ENCODE measurements around the gene DNPH1.

DNA sequence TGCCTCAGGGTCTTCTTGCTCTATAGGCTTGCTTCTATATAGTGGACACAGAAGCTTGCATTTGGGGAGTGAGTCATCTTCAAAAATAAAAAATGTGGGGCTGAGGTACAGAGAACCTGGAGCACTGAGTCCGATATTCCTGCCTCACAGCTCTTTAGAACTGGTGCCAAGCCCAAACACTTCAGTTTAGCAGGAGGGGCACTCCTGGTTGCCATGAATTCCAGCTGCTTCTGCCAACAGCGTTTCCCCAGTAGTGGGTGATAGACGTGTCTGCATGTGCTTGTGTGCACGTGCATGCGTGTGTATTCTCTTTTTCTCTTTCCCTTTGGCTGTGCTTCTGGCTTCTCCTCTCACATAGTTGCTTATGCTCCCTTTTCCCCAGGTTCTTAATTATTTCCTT, 11.9 kb downstream of the DNPH1 start:
- TF ChIP-seq POLR2AphosphoS5 (IDR thresholded peaks at IDR 0.05) = no peak
- TF ChIP-seq, protein P1, sequence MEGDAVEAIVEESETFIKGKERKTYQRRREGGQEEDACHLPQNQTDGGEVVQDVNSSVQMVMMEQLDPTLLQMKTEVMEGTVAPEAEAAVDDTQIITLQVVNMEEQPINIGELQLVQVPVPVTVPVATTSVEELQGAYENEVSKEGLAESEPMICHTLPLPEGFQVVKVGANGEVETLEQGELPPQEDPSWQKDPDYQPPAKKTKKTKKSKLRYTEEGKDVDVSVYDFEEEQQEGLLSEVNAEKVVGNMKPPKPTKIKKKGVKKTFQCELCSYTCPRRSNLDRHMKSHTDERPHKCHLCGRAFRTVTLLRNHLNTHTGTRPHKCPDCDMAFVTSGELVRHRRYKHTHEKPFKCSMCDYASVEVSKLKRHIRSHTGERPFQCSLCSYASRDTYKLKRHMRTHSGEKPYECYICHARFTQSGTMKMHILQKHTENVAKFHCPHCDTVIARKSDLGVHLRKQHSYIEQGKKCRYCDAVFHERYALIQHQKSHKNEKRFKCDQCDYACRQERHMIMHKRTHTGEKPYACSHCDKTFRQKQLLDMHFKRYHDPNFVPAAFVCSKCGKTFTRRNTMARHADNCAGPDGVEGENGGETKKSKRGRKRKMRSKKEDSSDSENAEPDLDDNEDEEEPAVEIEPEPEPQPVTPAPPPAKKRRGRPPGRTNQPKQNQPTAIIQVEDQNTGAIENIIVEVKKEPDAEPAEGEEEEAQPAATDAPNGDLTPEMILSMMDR (IDR thresholded peaks at IDR 0.05; ENCODE audit: poor library complexity, severe bottlenecking) = no peak
- TF ChIP-seq TAF1 (IDR thresholded peaks at IDR 0.05; ENCODE audit: low read depth) = no peak
- TF ChIP-seq, protein P2, sequence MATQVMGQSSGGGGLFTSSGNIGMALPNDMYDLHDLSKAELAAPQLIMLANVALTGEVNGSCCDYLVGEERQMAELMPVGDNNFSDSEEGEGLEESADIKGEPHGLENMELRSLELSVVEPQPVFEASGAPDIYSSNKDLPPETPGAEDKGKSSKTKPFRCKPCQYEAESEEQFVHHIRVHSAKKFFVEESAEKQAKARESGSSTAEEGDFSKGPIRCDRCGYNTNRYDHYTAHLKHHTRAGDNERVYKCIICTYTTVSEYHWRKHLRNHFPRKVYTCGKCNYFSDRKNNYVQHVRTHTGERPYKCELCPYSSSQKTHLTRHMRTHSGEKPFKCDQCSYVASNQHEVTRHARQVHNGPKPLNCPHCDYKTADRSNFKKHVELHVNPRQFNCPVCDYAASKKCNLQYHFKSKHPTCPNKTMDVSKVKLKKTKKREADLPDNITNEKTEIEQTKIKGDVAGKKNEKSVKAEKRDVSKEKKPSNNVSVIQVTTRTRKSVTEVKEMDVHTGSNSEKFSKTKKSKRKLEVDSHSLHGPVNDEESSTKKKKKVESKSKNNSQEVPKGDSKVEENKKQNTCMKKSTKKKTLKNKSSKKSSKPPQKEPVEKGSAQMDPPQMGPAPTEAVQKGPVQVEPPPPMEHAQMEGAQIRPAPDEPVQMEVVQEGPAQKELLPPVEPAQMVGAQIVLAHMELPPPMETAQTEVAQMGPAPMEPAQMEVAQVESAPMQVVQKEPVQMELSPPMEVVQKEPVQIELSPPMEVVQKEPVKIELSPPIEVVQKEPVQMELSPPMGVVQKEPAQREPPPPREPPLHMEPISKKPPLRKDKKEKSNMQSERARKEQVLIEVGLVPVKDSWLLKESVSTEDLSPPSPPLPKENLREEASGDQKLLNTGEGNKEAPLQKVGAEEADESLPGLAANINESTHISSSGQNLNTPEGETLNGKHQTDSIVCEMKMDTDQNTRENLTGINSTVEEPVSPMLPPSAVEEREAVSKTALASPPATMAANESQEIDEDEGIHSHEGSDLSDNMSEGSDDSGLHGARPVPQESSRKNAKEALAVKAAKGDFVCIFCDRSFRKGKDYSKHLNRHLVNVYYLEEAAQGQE (IDR thresholded peaks at IDR 0.05; ENCODE audit: borderline replicate concordance) = no peak
- TF ChIP-seq EZH2 (IDR thresholded peaks at IDR 0.05; ENCODE audit: borderline replicate concordance, insufficient read depth, low read length, poor library complexity, severe bottlenecking) = no peak
- no peak for TF ChIP-seq EP300 (conservative IDR thresholded peaks at IDR 0.05; ENCODE audit: poor library complexity, severe bottlenecking)
- TF ChIP-seq SMC3 (conservative IDR thresholded peaks at IDR 0.05; ENCODE audit: poor library complexity) = no peak
- TF ChIP-seq RAD21 (conservative IDR thresholded peaks at IDR 0.05) = no peak
- no peak for TF ChIP-seq MXI1 (conservative IDR thresholded peaks at IDR 0.05; ENCODE audit: poor library complexity, severe bottlenecking)

All from neural cell (in vitro differentiated cells).